HG02970 (cell line): Measurements from ENCODE around the gene CHD2.
"Not testable (repeated sequence)": the region's sequence is repeated elsewhere in the genome, so short reads cannot be mapped to it uniquely, and the experiment has no call there.

Source experiments
- ATAC-seq: cut with Tn5 transposase; IDR thresholded peaks from one replicate; pipeline ENCODE4 v1.9.1; 2021; ENCODE audit warnings: mild to moderate bottlenecking, moderate library complexity, moderate number of reproducible peaks; ENCODE audit not compliant: unreplicated experiment, low FRiP score

Gene CHD2

DNA sequence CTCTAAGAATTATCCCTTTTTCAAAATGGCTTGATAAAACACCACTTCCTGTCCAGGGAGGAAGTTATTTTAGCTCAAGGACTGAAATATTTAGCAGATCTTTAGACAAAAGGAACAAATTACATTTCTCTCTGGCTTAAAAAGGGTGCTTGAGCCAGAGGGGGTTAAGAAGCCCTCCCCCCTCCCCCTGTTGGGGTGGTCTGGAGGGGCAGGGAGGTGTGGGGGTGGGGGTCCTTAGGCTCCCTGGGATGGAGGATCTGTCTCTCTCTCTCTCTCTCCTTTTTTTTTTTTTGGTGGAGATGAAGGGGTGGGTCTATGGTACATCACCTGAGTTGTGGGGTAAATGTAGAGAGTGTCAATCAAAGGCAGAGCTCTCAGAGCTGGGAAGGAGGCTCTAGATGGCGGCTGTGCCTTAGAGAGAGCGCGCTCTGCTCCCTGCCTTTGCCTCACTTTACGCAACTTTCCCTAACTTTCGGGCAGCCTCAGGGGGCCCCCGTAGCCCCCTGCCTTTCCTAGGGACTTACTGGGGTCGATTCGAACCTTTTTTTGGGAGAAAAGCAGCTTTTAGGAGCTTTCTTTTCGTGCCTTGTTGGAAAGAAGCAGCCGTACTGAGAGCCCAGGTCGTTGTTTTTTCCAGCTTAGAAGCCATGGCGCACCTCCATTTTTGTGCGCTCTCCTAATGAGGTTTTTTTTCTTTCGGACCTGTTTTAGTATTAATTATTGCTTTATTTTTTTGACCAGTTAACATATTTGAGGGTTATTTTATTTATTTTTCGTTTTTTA is at the start of gene CHD2:
Gene CHD2 (plus strand): TSS at position 377 of the 783 bp plus-strand sequence. CDS start 914 bp downstream, outside the sequence.
- ATAC-seq = peak; percentile 57

DNA sequence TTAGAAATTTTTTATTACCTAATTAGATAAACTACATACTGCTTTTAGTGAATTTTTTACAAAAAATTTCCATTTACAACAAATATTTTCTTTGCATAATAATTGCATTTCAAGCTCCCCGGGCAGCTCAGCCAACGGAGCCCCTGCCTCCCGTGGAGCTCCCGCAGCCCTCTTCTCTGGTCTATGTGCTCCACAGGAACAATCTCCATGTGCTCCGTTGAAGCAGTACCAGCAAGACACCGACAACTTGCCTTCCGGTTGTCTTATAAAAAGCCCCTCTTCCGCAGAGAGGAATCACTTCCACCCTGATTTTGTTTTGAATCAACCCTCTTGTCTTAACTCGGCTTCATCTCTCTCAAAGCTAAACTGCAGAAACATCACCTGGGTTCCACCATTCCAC is 46.9 kb upstream of the CHD2 start:
- ATAC-seq = no peak

DNA sequence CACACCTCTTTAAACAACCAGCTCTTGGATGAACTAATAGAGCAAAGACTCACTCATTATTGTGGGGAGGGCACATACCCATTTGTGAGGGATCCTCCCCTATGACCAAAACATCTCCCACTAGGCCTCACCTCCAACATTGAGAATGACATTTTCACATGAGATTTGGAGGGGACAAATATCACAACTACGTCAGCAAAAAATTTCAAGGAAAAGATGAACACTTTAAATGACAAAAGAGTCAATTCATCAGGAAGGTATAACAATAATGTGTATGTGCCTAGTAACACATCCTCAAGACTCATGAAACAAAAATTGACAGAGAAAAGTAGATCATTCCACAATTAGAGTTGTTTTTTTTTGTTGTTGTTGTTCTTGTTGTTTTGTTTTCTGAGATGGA is 38.4 kb upstream of the CHD2 start:
- no peak for ATAC-seq

DNA sequence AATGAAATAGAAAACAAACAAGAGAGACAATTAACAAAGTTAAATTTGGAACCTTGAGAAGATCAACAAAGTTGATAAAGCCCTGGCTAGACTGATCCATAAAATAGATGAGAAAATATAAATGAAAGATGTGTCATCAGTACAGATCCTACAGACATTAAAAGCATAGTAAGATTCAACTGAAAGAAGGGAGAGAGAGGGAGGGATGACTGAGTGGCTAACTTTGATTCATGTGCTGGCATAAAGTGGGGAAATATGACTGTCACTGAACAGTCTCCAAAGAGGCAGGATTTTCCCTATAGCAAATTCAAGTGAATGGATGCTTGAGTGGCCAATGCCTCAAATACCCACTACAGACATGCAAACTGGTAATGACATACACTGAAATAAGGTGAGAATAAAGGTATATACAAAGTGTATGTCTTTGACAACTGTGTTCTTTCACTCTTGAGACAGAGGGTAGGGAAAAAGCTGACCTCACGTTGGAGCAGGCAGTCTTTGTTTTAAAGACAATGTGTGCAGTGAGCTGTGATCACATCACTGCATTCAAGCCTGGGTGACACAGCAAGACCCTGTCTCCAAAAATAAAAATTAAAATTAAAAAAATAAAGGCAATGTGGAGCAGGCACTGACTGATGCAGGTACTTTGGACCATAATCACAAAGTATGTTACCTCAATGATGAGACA is 35.9 kb upstream of the CHD2 start:
- no peak for ATAC-seq

DNA sequence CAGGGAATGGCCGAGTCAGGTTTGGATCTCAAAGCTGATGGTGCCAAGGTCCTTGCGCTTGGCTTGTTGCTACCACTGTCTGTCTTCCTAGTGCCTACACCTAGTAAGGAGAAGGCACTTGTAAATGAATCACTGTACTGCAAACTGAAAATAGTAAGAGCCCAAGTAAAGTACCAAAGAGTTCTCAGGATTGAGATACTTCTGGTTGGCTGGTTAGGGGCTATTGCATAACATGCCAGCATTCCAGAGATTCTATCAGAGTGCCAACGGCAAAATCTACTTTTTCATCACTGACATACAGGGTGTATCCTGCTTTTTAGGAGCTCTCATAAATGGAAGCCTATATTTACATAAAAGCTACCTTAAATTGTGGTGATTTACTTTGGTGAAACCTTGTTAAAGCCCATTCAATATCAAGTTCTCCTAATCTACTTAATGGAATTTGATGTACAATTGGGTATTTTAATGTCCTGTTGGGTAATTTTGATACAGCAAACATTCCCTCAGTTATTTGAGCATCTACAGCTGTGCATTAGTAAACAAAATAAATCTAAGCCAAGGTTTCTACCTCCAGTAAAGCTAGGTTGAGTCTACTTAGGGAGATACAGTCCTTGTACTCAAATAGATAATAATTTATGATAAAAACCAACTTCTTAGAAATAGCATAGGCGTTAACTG is 30.7 kb upstream of the CHD2 start:
- ATAC-seq = no peak

DNA sequence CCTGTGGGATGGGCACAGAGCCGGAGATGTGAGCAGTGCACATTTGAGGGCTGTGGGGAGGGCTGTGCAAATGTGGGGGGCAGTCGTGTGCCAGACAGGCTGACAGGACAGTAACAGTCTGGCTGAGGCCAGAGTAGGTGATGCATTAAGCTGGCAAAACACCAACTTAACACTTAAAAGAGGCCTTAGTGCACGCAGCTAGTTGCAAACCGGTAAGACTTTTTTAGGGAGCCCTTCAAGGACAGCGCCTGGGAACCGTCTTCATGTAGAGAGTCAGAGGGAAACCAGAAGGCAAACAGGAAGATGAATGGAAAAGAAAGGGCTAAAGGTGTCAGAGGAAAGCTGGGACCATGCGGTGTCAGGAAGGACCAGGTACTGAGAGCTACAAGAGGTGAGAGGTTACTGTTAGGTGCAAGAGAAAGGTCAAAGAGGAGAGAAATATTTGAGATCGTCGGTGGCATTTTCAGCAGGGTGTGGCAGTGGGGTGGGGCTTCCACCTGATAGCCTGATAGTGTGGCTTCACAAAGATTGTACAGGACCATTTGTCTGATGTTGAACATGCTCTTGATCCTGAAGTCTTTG is 30.0 kb upstream of the CHD2 start:
- ATAC-seq = no peak

DNA sequence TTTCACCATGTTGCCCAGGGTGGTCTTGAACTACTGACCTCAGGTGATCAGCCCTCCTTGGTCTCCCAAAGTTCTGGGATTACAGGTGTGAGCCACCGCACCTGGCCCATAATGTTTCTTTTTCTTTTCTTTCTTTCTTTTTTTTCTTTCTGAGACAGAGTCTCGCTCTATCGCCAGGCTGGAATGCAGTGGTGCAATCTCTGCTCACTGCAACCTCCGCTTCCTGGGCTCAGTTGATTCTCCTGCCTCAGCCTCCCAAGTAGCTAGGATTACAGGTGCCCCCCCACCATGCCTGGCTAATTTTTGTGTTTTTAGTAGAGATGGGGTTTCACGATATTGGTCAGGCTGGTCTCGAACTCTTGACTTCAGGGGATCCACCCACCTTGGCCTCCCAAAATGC is 27.2 kb upstream of the CHD2 start:
- ATAC-seq = not testable (repeated sequence)

DNA sequence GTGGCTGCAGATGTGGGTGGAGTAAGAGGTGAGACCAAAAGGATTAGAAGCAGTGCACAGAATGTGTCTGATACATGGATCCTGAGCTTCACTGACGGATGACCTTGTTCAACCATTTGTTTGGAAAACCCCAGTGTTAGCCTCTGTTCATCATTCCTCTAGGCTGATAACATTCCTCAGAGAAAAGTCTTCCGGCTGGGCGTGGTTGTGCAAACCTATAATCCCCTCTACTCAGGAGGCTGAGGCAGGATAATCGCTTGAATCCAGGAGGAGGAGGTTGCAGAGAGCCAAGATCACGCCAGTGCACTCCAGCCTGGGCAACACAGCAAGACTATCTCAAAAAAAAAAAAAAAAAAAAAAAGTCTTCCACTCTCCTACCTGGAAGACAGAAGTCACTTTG is 23.1 kb upstream of the CHD2 start:
- ATAC-seq = no peak

DNA sequence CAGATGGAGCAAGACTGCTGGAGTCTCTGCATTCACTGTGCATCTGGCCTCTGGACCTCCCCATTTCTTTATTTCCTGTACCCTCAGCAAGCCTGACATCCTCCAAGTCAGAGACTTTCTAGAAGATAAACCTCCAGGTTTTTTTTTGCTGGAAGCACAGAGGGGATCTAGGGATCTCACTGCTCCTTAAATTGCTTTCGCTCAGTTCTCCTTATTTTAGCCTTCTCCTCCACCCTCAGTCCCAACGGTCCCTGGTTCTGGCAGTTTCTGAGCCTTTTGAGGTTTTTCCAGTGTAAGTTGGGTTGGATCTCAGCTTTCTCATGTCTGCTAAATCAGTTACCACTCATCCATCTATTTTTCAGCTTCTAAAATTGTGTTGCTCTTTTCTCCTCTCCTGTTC is 22.7 kb upstream of the CHD2 start:
- ATAC-seq = no peak

DNA sequence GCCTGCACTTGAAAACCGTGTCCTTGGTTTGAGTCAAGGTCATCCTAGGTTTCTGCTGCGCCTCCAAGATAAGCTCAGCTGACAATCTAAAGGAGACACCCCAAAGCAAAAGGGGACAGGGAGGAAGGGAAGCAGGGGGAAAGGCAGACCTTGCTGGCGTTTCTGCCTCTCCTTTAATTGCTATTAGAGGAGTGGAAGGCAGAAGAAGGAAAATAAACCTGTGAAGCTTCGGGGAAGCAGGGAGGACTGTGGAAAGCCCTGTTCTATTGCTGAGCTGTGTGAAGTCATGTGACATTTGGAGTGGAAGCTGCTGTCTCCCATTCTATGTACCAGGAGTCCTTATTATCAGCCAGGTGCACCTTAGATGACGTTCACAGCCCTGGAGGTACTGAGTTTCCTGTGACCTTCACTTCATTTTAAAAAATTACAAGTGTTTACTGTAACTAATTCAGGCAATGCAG is 21.5 kb upstream of the CHD2 start:
- no peak for ATAC-seq

DNA sequence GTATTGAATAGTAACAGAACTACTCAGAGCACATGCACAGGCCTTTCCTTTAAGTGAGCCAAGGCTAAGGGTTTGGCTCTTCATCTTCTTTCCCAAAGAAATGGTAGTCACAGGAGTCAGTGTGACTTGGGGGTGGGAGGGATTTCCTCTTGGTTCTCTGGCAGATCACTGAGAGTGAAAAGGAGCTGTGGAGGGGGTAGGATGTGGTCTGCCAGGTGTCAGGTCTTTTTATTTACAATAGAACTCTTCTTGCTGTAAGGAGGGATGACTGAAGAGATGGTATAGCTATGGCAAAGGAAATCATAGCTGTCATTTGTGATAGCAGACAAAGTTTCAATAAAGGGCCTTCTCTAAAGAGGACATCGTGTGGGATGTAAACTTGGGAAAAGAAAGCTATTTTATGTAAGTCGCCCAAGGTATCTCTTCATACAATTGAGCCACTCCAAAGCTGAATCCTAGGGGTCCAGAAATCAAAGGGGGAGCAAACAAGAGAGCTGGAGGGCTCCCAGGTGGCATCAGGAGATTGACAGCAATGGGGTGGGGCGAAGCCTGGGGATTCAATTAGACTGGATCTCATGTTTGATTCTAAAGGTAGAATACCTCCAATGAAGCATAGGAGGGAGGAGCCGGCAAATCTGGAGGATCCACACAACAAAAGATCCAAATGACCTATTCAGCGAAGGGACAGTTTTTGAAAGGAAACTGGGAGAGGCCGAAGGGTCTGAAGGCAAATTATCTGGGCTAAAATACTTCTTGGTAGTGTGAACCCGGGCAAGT is 20.0 kb upstream of the CHD2 start:
- no peak for ATAC-seq

DNA sequence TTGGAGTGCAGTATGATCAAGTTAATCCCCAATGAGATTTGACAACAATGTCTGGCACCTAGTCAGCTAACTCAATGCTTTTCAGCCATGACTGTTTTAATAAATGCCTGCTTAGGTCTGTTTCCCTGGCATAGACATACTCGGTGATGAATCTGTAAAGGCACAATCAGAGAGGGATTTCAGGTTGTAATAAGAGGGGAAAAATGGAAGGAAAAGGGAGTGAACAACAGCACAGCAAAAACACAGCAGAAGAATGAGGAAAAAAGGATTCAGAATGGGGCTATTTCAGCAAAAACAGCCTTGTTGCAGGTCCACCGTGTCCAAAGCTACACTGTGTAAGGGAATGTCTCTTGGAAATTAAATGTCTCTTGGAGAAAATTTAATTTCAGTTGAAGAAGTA is 19.3 kb upstream of the CHD2 start:
- no peak for ATAC-seq

DNA sequence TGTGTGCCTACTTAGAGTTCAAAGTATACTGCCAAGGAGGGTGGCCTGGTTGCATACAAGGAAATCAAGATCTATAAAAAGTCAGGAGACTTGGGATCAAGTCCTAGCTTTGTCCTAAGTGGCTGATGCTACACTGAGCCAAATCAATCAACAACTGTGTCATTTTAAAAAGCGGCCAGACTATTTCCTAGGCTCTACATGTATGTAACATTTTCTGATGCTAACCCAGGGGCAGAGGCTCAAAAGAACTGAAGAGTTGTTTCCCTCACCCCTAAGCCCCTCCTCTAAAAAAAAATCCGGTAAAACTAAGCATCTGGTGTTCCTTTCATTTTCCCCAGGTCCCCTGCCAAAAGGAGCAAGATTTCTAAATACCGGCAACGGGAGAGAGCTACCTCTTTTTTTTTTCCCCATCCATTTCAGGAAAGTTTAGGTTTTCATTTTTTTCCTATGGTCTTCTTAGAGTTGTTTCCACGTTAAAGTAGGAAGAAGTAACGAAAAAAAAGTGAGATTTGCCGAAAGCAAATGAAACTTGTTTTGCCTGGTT is 18.8 kb upstream of the CHD2 start:
- ATAC-seq = no peak

DNA sequence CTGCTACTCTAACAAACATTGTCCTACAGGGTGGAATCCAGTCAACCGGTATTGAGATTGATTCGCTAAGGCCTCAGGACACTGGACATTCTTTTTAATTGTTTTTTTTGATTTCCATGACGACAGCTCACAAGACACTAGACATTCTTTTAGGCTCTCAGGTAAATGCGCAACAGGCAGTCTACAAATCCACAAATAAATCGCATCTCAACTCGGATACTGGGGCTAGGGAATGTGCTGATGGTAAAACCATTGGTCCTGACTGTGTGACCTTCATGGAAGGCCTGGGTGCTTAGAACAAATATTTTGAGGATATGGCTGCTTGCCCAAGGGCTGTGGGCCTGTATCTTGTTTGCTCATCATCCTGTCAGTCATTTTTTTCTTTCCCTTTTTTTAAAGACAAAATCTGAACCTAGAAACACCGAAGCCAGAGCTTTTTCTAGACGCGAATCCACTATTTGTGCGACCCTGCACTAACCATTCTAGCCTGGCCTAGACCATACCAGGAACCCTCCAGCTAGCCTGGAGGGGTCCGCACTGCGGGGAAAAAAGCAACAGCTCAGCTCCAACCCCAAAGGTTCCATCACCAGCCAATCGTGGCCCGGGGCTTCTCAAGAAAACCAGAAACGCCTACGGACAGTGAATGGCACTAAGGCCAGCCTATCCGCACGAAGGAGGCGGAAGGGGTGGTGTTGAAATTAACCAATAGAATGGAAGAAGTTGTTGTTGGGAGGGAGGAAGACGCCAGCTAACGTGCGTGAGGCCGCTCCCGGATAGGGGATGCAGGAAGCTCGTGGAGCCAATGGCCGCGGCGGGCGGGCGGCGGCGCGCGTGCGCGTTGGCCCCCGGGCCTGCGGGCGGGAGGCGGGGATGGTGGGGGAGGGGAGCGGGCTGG is 18.1 kb upstream of the CHD2 start:
- peak; percentile 91 for ATAC-seq

DNA sequence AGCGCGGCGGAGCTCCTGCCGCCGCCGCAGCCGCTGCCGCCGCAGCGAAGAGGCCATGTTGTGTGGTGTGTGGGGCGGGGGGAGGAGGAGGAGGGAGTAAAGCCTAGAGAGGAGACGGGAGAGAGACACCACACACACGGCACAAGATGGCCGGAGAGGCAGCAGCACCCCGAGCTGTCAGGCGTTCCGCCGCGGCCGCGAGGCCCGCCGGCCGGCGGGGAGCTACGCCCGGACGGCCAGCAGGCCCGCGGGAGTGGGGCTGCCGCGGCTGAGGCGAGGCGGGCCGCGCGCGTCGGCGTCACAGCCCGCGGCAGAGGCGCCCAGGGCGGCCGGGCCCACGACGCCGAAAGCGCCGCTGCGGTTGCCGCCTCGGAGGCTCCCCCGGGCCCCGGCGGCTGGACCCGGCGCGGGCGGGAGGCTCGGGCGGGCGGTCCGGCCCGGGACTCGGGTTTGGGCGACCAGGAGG is 17.4 kb upstream of the CHD2 start:
- peak; percentile 59 for ATAC-seq

DNA sequence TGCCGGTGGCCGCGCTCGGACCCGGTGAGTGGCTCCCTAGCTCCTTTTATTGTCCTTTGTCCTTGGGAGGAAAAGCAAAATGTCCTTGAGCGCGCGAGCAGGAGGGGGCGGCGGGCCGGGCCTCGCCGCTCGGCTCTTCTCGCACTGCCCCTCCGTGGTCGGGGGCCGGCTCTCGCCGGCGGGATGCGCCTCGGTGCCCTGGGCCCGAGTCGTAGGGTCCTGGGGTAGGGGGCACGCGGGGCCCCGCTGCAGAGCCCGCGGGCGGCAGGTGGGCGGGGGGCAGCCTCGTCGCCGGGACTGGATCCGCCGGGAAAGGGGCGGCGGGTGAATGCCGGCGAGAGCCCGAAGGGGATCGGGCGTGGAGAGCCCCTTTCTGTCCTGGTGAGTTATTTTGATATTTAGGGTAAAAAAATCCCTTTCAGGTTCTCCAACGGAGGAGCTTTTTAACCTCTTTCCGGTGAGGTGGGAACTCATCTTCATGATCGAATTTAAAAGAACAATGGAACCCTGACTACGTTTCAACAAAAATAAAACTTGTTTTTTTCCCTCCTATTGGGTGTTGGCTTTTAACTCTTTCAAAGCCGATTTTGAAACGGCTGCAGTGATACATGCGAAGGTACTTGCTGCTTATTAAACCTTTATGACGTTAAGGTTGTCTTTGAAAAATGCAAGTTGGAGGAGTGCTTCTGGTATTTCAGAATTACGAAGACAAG is 16.8 kb upstream of the CHD2 start:
- ATAC-seq = peak; percentile 10

DNA sequence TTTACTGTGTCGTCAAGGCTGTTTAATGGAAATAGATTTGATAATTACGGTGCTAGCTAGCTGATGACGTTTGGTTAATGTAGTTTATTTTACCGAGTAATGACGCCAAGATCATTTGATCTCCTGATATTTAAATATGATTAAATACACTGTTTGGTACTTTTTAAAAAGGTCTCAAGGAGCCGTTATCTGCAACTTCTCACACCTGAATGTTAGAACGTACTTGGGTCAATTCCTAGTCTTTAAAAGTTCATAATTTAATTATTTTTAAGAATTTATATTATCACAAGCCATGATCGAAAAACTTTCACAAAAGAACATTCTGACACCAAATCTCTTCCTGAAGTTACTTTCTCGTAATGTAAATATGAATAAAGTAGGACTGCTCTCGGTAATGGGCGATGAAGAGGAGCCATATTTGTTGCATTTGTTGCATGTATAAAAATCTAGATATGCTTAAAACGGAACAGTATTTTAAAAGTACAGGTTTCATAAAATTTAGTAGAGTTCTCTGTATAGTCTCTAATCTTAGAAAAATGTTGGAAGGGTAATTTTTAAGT is 16.2 kb upstream of the CHD2 start:
- ATAC-seq = no peak
